ENCODE measurements around the gene GRAMD2A. TPM values are rescaled to one million over a fixed set of nuclear protein-coding genes. Genes with fewer than 3 reads are reported as not detected.
A peak's percentile ranks its signal among the peaks of the same experiment; 100 is the strongest.

Gene GRAMD2A
- total RNA-seq, 1 donor from 2014 or later: 2.6 TPM

- DNase-seq (ENCODE audit: low spot score in 2 of 2, unreplicated experiment in 2 of 2): no peak
- no peak overlapping the region for H3K27ac Mint-ChIP-seq
- no peaks in the 10 kb centered on the region for H3K9me3 Mint-ChIP-seq
- no peak for TF ChIP-seq CTCF (IDR thresholded peaks at IDR 0.05; ENCODE audit: unreplicated experiment)
- peaks cover 12% of the 10 kb centered on the region for H3K36me3 Mint-ChIP-seq
- no peaks in the 10 kb centered on the region for H3K27me3 Mint-ChIP-seq (ENCODE audit: low read depth)
- no peak overlapping the region for H3K4me3 Mint-ChIP-seq
- H3K4me1 Mint-ChIP-seq: peaks cover 8% of the 10 kb centered on the region
These were observed 39.7 kb upstream of the GRAMD2A start for GRCh38 chr15:72237029-72237852.

- Mint-ChIP-seq H3K4me3 (no peak overlapping the region), H3K9me3 (no peaks in the 10 kb centered on the region), H3K27ac (no peak overlapping the region), H3K4me1 (peaks cover 15% of the 10 kb centered on the region), H3K27me3 (ENCODE audit: low read depth) (no peaks in the 10 kb centered on the region), H3K36me3 (peaks cover 6% of the 10 kb centered on the region)
- DNase-seq (ENCODE audit: low spot score in 2 of 2, unreplicated experiment in 2 of 2): no peak
- no peak for TF ChIP-seq CTCF (IDR thresholded peaks at IDR 0.05; ENCODE audit: unreplicated experiment)
These were observed 38.9 kb upstream of the GRAMD2A start for GRCh38 chr15:72236381-72237003.

- Mint-ChIP-seq H3K27me3 (ENCODE audit: low read depth) (no peaks in the 10 kb centered on the region), H3K4me3 (no peak overlapping the region), H3K36me3 (no peaks in the 10 kb centered on the region), H3K9me3 (no peaks in the 10 kb centered on the region), H3K27ac (no peak overlapping the region), H3K4me1 (peaks cover 16% of the 10 kb centered on the region)
- no peak for DNase-seq (ENCODE audit: low spot score in 2 of 2, unreplicated experiment in 2 of 2)
- TF ChIP-seq CTCF (IDR thresholded peaks at IDR 0.05; ENCODE audit: unreplicated experiment): no peak
These were observed 37.7 kb upstream of the GRAMD2A start for GRCh38 chr15:72235298-72235697.

- H3K36me3 Mint-ChIP-seq: no peaks in the 10 kb centered on the region
These were observed 36.2 kb upstream of the GRAMD2A start for GRCh38 chr15:72233769-72234168.

DNA sequence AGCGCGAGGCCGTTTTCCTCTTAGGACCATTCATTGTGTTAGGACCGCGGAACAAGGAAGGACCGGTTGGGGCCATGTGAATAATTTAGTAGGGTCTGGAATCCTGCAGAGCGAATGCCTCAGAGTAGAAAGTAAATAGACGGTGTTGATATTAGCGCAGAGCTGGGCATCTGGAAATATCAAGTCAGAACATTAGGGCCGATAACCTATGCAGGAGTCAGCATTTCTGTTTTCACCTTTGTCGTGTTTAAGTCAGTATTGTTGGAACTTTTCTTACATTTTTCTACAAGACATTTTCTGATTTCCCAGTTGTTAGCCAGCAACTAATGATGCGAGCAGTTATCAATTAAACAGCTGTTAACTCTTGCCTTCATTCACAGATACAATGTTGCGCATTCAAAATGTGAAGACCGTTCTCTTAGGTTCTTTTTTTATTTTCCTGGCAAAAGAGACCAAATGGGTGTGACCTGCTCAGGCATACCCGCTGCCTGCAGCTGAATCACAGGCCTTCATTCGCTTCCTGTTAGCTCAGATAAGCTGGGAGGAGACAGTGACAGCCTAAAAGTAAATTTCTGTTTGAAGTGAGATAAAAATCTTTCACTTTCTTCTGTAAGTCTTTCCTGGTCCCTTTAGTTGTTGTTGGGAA, 34.4 kb upstream of the GRAMD2A start:
- Mint-ChIP-seq H3K36me3 (no peaks in the 10 kb centered on the region), H3K9me3 (no peaks in the 10 kb centered on the region), H3K4me1 (peaks cover 41% of the 10 kb centered on the region), H3K4me3 (peak overlapping the region; percentile 88), H3K27ac (peak overlapping the region; percentile 99), H3K27me3 (ENCODE audit: low read depth) (no peaks in the 10 kb centered on the region)
- DNase-seq (ENCODE audit: low spot score in 2 of 2, unreplicated experiment in 2 of 2): no peak
- no peak for TF ChIP-seq CTCF (IDR thresholded peaks at IDR 0.05; ENCODE audit: unreplicated experiment)

More at GRCh38 chr15:72233769-72234168, 36.2 kb upstream of the GRAMD2A start:
- no peaks in the 10 kb centered on the region for H3K9me3 Mint-ChIP-seq
- DNase-seq (ENCODE audit: low spot score in 2 of 2, unreplicated experiment in 2 of 2): no peak
- no peaks in the 10 kb centered on the region for H3K27me3 Mint-ChIP-seq (ENCODE audit: low read depth)
- no peak for TF ChIP-seq CTCF (IDR thresholded peaks at IDR 0.05; ENCODE audit: unreplicated experiment)
- H3K4me3 Mint-ChIP-seq: no peak overlapping the region
- H3K27ac Mint-ChIP-seq: no peak overlapping the region
- H3K4me1 Mint-ChIP-seq: peaks cover 26% of the 10 kb centered on the region
